DMS53 treated with DMSO at 0.1 percent for 48 hours (cell line): Measurements from ENCODE around the gene ISCU.

Experiments
- DNase-seq: peaks from one replicate; lab custom pipeline; 2025; ENCODE audit not compliant: unreplicated experiment; lab: John Stamatoyannopoulos, UW

Gene ISCU

DNA sequence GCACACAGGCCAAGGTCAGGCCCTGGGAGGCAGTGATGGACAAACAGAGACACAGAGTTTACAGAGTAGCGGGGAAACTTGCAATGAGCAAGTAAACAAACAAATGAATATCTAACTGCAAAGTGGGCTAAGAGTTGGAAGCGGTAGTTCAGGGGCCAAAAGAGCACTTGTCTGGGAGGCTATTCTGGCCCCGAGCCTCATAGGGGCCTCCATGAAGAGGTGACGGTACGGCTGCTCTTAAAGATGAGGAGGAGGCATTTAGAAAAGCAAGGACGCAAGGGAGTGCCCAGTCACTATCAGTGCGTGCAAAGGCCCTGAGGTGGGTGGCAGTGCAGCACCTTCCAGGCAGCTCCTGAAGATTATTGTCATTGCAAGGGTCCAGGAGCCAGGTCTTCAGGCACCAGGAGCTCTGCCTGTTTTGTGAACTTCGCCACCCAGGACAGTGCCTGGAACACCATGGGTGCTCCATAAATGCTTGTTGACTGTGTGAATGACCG, 39.9 kb downstream of the ISCU start:
- no peak for DNase-seq

- DNase-seq: no peak
These were observed 40.7 kb downstream of the ISCU start for GRCh38 chr12:108602976-108603704.

GRCh38 chr12:108603743-108604142, 41.3 kb downstream of the ISCU start:
- DNase-seq: no peak

- no peak for DNase-seq
These were observed 42.0 kb downstream of the ISCU start for GRCh38 chr12:108604208-108604941.

GRCh38 chr12:108605000-108605689, 42.7 kb downstream of the ISCU start:
- DNase-seq: no peak

- DNase-seq: no peak
These were observed 43.5 kb downstream of the ISCU start for GRCh38 chr12:108605690-108606406.

DNA sequence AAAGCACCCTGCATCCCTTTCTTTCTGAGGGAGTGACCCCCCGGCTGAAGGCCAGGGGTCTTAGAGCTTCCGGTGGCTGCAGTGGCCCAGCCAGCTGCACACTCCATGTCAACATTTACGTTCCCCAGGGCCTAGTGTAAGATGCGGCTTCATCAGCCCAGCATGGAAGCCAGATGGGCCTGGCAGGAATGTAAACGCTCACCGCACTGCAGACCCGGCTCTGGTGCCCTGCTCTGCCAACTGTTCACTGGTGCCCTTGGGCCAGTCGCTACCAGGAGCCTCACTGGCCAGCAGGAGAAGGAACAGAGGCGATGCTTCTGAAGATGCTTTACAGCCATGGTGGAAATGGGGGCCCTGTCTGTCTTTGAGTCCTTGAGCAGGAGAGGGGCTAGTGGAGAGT, 44.1 kb downstream of the ISCU start:
- DNase-seq: no peak

GRCh38 chr12:108607981-108608600, 45.7 kb downstream of the ISCU start:
- DNase-seq: no peak

- DNase-seq: no peak
These were observed 46.2 kb downstream of the ISCU start for GRCh38 chr12:108608616-108609015.

GRCh38 chr12:108609537-108610335, 47.3 kb downstream of the ISCU start:
- DNase-seq: no peak

GRCh38 chr12:108610336-108610815, 48.0 kb downstream of the ISCU start:
- DNase-seq: no peak

DNA sequence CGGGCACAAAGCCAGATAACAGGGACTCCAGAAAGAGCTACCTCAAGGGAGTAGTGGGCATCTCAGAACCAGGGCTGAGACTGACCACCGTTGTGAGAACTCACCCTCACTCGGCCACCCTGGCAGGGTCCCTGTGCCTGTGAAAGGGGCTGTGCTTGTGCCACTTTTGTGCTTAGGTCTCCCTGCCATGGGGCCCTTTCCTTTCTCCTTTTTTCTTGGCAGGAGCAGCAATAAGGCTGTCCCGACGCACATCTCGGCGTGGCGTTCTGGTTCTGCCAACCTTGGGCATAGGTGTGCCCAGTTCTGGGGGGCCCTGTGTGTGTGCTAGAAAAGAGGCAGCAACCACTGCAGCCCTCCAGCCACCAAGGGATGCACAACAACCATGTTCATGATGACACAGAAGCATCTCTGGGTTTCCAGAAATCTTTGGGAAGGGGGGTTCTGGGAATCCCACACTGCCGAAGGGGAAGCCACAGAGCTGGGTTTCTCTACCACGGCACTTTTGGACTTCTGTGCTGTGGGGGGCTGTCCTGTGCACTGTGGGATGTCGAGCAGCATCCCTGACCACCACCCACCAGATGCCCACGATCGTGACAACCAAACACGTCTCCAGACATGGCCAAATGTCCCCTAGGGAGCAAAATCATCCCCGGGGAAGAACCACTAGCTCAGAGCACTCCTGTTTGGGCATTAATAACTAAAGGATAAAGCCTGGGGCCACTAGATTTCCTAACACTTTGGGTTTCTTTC, 48.6 kb downstream of the ISCU start:
- no peak for DNase-seq

- no peak for DNase-seq
These were observed 49.6 kb downstream of the ISCU start for GRCh38 chr12:108611884-108612415.

DNA sequence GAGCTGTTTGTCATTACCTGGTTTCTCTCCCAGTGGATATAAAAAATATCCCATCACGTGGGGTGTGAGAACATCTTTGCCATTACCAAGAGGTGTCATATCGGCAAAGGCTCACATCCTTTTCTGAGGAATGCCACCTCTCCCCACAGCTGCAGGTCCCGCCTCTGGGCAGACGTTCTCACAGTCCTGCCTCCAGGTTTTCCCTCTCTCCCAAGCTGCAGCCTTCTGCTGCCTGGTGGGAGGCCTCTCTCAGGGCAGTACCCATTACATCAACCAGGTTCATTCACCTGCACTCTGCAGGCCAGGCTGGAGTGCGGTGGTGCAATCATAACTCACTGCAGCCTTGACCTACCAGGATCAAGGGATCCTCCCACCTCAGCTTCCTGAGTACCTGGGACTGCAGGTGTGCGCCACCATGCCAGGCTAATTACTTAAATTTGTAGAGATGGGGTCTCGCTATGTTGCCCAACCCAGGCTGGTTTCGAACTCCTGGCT, 50.4 kb downstream of the ISCU start:
- DNase-seq: no peak

DNA sequence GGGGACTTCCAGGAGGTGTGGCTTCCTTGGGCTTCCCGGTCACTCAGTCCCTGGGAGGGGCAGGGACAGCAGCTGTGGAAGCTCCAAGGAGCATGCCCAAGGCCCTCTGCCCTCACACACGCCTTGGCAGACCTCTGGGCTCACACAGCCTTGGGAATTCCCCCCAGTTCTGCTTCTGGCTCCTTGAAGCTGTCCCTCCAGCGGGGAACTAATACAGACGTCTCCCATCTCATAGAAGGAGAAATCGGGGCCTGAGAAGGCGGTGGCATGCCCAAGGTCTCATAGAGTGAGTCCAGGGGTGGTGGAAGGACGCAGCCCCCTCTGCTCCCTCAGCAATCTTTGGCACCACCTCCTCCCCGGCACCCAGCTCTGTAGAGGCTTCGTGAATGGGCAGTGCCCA, 51.2 kb downstream of the ISCU start:
- DNase-seq: no peak

GRCh38 chr12:108614041-108614440, 51.6 kb downstream of the ISCU start:
- DNase-seq: no peak

- no peak for DNase-seq
These were observed 52.2 kb downstream of the ISCU start for GRCh38 chr12:108614639-108615038.

DNA sequence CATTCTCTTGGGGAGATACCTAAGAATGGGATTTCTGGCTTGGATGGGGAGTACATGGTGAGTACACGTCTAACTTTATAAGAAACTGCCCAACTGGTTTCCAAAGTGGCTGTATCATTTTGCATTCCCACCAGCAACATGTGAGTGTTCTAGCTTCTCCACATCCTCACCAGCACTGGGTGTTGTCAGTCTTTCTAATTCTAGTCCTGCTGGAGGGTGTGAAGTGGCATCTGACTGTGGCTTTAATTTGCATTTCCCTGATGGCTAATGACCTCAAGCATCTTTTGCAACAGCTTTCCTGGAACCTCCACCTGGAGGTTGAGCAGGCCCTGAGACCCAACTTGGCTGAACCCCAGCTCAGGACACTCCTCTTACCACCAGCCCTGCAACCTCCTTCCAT, 53.5 kb downstream of the ISCU start:
- DNase-seq: no peak

GRCh38 chr12:108616359-108616758, 54.0 kb downstream of the ISCU start:
- DNase-seq: no peak
